ENCODE results near the gene RMND5B. TPM values are rescaled to one million over a fixed set of nuclear protein-coding genes. Genes with fewer than 3 reads are reported as not detected.
"Not testable (repeated sequence)": the region's sequence is repeated elsewhere in the genome, so short reads cannot be mapped to it uniquely, and the experiment has no call there.

Gene RMND5B
- polyA plus RNA-seq, 1 of the 3 experiments (the other 2 are of a cell fraction) = 42.8 TPM

DNA sequence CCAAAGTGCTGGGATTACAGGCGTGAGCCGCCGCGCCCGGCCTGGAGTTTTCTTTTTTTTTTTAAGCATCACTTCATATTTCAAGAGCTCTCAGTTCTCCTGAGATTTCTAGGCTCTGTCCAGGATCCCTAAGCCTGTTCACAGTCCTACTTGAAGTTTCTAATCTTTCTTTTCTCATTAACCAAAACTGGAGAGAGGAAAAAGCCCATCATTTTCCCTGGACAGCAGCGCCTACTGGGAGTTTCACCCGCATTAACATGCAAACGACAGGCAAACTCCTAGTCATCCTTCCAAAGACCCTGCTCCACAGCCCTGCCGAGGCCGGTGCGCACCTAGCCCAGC, 609 bp upstream of the RMND5B start:
- H4K20me1 ChIP-seq (ENCODE audit: insufficient read depth); H3K9me3 ChIP-seq; H3K9me2 ChIP-seq; DNase-seq; H3F3A ChIP-seq (replicated peaks; ENCODE audit: insufficient read depth); H3K27me3 ChIP-seq (ENCODE audit: insufficient read depth); H3K4me1 ChIP-seq (ENCODE audit: control insufficient read depth in 1 of 2, insufficient read depth in 2 of 2, low read depth in 1 of 2, low read length in 1 of 2); POLR2A ChIA-PET; H3K36me3 ChIP-seq (replicated peaks in 1 of 2; ENCODE audit: control insufficient read depth in 1 of 2, insufficient read depth in 2 of 2, low read length in 1 of 2): not testable (repeated sequence)
- Histone ChIP-seq H3K9ac (peak overlapping the region; percentile 83), H2AFZ (ENCODE audit: low read depth) (peak overlapping the region; percentile 80), H3K4me3 (ENCODE audit: low read depth in 2 of 2, low read length in 1 of 2) (peak overlapping the region; percentile 75 to 99), H3K79me2 (ENCODE audit: insufficient read depth) (peaks cover 39% of the 10 kb centered on the region), H3K27ac (ENCODE audit: low read depth in 2 of 2, low read length in 1 of 2) (peak overlapping the region; percentile 77 to 80), H3K4me2 (peak overlapping the region; percentile 90)
- CTCF ChIA-PET = interaction anchor here (4.0 to 10.9 kb wide), 2 partner anchors 9 to 54 kb away, joined by 26 to 96 read pairs; no protein-coding TSS in a partner anchor
- TF ChIP-seq NRF1 (IDR thresholded peaks at IDR 0.05; ENCODE audit: low read depth, low read length) = peak; percentile 24; the same call in 1 of the 2 replicates
- 10% methylated on average over 11 of the region's 11 CpGs for WGBS (ENCODE audit: low lambda C conversion rate)

DNA sequence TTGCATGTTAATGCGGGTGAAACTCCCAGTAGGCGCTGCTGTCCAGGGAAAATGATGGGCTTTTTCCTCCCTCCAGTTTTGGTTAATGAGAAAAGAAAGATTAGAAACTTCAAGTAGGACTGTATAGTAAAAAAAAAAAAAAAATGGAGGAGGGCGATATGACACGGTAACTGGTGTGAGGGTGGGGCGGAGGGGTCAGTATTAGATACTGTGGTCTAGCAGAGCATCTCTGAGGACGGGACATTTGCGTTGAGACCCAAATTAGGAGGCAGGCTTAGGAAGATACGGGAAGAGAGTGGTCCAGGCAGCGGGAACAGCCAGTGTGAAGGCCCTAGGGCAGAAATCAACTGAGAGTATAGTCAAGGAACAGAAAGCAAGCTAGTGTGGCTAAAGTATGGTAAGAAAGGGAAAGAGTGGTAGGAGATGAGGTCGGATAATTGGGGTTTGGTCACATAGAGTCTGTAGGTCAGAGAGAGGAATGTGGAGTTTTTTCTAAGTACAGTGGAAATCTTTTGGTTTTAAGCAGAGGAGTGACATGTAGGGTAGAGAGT, 707 bp downstream of the RMND5B start:
- Histone ChIP-seq H2AFZ (ENCODE audit: low read depth) (peak overlapping the region; percentile 93; the same call in 1 of the 2 replicates), H3F3A (replicated peaks; ENCODE audit: insufficient read depth) (peaks cover 4% of the 10 kb centered on the region), H3K9ac (peak overlapping the region; percentile 83), H3K9me2 (no peaks in the 10 kb centered on the region), H3K9me3 (no peaks in the 10 kb centered on the region), H3K4me2 (peak overlapping the region; percentile 90), H4K20me1 (ENCODE audit: insufficient read depth) (no peaks in the 10 kb centered on the region), H3K4me1 (ENCODE audit: control insufficient read depth in 1 of 2, insufficient read depth in 2 of 2, low read depth in 1 of 2, low read length in 1 of 2) (peaks cover 0 to 5% of the 10 kb centered on the region in 2 experiments; a peak in 1 of 4 replicates), H3K27ac (ENCODE audit: low read depth in 2 of 2, low read length in 1 of 2) (peak overlapping the region; percentile 11 to 77; a peak in 2 of 4 replicates), H3K79me2 (ENCODE audit: insufficient read depth) (peaks cover 51% of the 10 kb centered on the region), H3K27me3 (ENCODE audit: insufficient read depth) (no peaks in the 10 kb centered on the region), H3K36me3 (replicated peaks in 1 of 2; ENCODE audit: control insufficient read depth in 1 of 2, insufficient read depth in 2 of 2, low read length in 1 of 2) (peaks cover 8 to 13% of the 10 kb centered on the region in 2 experiments), H3K4me3 (ENCODE audit: low read depth in 2 of 2, low read length in 1 of 2) (peak overlapping the region; percentile 75 to 99)
- DNase-seq = peak; percentile 55
- ChIA-PET CTCF (interaction anchor here (0.9 to 10.9 kb wide), 5 partner anchors 9 to 56 kb away, joined by 3 to 96 read pairs (median 7); no protein-coding TSS in a partner anchor), POLR2A (interaction anchor here (0.7 to 1.7 kb wide), 4 partner anchors 11 to 39 kb away, joined by 3 to 9 read pairs (median 3); no protein-coding TSS in a partner anchor)
- WGBS (ENCODE audit: low lambda C conversion rate) = 3% methylated on average over 10 of the region's 10 CpGs
- TF ChIP-seq, protein P1, sequence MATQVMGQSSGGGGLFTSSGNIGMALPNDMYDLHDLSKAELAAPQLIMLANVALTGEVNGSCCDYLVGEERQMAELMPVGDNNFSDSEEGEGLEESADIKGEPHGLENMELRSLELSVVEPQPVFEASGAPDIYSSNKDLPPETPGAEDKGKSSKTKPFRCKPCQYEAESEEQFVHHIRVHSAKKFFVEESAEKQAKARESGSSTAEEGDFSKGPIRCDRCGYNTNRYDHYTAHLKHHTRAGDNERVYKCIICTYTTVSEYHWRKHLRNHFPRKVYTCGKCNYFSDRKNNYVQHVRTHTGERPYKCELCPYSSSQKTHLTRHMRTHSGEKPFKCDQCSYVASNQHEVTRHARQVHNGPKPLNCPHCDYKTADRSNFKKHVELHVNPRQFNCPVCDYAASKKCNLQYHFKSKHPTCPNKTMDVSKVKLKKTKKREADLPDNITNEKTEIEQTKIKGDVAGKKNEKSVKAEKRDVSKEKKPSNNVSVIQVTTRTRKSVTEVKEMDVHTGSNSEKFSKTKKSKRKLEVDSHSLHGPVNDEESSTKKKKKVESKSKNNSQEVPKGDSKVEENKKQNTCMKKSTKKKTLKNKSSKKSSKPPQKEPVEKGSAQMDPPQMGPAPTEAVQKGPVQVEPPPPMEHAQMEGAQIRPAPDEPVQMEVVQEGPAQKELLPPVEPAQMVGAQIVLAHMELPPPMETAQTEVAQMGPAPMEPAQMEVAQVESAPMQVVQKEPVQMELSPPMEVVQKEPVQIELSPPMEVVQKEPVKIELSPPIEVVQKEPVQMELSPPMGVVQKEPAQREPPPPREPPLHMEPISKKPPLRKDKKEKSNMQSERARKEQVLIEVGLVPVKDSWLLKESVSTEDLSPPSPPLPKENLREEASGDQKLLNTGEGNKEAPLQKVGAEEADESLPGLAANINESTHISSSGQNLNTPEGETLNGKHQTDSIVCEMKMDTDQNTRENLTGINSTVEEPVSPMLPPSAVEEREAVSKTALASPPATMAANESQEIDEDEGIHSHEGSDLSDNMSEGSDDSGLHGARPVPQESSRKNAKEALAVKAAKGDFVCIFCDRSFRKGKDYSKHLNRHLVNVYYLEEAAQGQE (IDR thresholded peaks at IDR 0.05; ENCODE audit: low read depth, low read length) = no peak

DNA sequence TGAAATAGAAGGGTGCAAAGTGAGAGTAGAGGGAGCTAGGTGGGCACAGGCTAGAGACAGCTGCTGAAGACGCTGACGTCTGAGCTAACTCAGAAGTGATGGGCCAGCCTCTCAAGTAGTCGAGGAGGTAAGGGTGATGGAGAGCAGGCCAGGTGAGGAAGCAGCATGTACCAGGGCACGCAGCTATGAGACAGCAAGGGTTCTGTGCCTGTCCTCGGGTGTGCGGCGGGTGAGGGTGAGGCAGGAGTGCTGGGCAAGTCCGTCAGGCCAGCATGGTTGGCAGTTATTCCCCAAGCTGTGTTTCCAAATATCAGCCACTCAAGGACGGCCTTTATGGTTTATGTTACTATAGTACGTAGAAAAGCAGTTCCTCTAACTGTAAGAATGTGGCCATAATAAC, 6.2 kb downstream of the RMND5B start:
- Histone ChIP-seq H3K4me3 (ENCODE audit: low read depth in 2 of 2, low read length in 1 of 2) (no peak overlapping the region), H3K36me3 (replicated peaks in 1 of 2; ENCODE audit: control insufficient read depth in 1 of 2, insufficient read depth in 2 of 2, low read length in 1 of 2) (peaks cover 20 to 24% of the 10 kb centered on the region in 2 experiments), H3K27me3 (ENCODE audit: insufficient read depth) (no peaks in the 10 kb centered on the region), H2AFZ (ENCODE audit: low read depth) (no peak overlapping the region), H3K4me1 (ENCODE audit: control insufficient read depth in 1 of 2, insufficient read depth in 2 of 2, low read depth in 1 of 2, low read length in 1 of 2) (peaks cover 0 to under 1% of the 10 kb centered on the region in 2 experiments; a peak in 1 of 4 replicates), H3K79me2 (ENCODE audit: insufficient read depth) (peaks cover 53% of the 10 kb centered on the region), H3K4me2 (no peak overlapping the region), H3F3A (replicated peaks; ENCODE audit: insufficient read depth) (no peaks in the 10 kb centered on the region), H3K9me3 (no peaks in the 10 kb centered on the region), H3K27ac (ENCODE audit: low read depth in 2 of 2, low read length in 1 of 2) (no peak overlapping the region), H3K9me2 (no peaks in the 10 kb centered on the region), H4K20me1 (ENCODE audit: insufficient read depth) (no peaks in the 10 kb centered on the region), H3K9ac (no peak overlapping the region)
- POLR2A ChIA-PET = interaction anchor here (0.5 to 1.3 kb wide), 2 partner anchors 12 to 16 kb away, joined by 3 read pairs; no protein-coding TSS in a partner anchor
- DNase-seq = no peak
- WGBS (ENCODE audit: low lambda C conversion rate) = 91% methylated on average over 10 of the region's 10 CpGs
- CTCF ChIA-PET = interaction anchor here (0.7 to 10.9 kb wide), 6 partner anchors 9 to 61 kb away, joined by 3 to 96 read pairs (median 6); no protein-coding TSS in a partner anchor
- no peak for TF ChIP-seq TEAD4 (IDR thresholded peaks at IDR 0.05; ENCODE audit: borderline replicate concordance, insufficient read depth)
- TF ChIP-seq, protein P1 (IDR thresholded peaks at IDR 0.05; ENCODE audit: low read depth, low read length) = no peak
- no peak for TF ChIP-seq SIN3A (IDR thresholded peaks at IDR 0.05; ENCODE audit: borderline replicate concordance, low read depth, low read length)
- TF ChIP-seq ELF1 (IDR thresholded peaks at IDR 0.05) = no peak
- no peak for TF ChIP-seq GABPA (IDR thresholded peaks at IDR 0.05; ENCODE audit: low read depth)
- TF ChIP-seq GATA2 (CRISPR knock-in tag; IDR thresholded peaks at IDR 0.05) = no peak
- TF ChIP-seq YY1 (IDR thresholded peaks at IDR 0.05; ENCODE audit: low read depth) = no peak
- TF ChIP-seq FOXM1 (IDR thresholded peaks at IDR 0.05; ENCODE audit: low read depth) = no peak
- TF ChIP-seq POLR2AphosphoS5 (IDR thresholded peaks at IDR 0.05; ENCODE audit: low read depth, low read length) = no peak
- TF ChIP-seq, protein P2, sequence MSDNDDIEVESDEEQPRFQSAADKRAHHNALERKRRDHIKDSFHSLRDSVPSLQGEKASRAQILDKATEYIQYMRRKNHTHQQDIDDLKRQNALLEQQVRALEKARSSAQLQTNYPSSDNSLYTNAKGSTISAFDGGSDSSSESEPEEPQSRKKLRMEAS (IDR thresholded peaks at IDR 0.05; ENCODE audit: low read depth) = no peak
- TF ChIP-seq, protein P3, sequence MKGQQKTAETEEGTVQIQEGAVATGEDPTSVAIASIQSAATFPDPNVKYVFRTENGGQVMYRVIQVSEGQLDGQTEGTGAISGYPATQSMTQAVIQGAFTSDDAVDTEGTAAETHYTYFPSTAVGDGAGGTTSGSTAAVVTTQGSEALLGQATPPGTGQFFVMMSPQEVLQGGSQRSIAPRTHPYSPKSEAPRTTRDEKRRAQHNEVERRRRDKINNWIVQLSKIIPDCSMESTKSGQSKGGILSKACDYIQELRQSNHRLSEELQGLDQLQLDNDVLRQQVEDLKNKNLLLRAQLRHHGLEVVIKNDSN (IDR thresholded peaks at IDR 0.05; ENCODE audit: borderline replicate concordance, low read depth) = no peak
